WTC11 (cell line): ENCODE measurements around the gene AKR1C8.

Source experiments
- FOXJ3 ChIP-seq: sonication (generic); formaldehyde crosslinking; IDR thresholded peaks from 2 replicates; pipeline ENCODE4 v1.9.0; 2021; ENCODE audit warnings: missing genetic modification reagents, mild to moderate bottlenecking, borderline replicate concordance
- IRF2 ChIP-seq: sonication (generic); formaldehyde crosslinking; IDR thresholded peaks from 2 replicates; pipeline ENCODE4 v1.8.0; 2022; ENCODE audit warnings: low read depth, missing genetic modification reagents, borderline replicate concordance
- KAT7 ChIP-seq: sonication (generic); formaldehyde crosslinking; IDR thresholded peaks from 2 replicates; pipeline ENCODE4 v1.8.1; 2023; ENCODE audit warnings: missing genetic modification reagents, mild to moderate bottlenecking, borderline replicate concordance
- NR2C2 ChIP-seq: sonication (generic); formaldehyde crosslinking; IDR thresholded peaks from 2 replicates; pipeline ENCODE4 v1.8.0; 2022; ENCODE audit warnings: mild to moderate bottlenecking, missing genetic modification reagents
- SMAD4 ChIP-seq: sonication (generic); formaldehyde crosslinking; IDR thresholded peaks from 2 replicates; pipeline ENCODE4 v1.8.0; 2022; ENCODE audit warnings: mild to moderate bottlenecking, missing genetic modification reagents
- TCF7 ChIP-seq: sonication (generic); formaldehyde crosslinking; IDR thresholded peaks from 2 replicates; pipeline ENCODE4 v1.8.0; 2022; ENCODE audit warnings: mild to moderate bottlenecking, low read depth, missing genetic modification reagents, moderate library complexity
- TF ChIP-seq, protein P1 (sequence below): fragments of 200-600 bp; IDR thresholded peaks from 2 replicates; pipeline ENCODE4 v1.8.0; 2022; ENCODE audit warnings: antibody characterized with exemption

DNA sequence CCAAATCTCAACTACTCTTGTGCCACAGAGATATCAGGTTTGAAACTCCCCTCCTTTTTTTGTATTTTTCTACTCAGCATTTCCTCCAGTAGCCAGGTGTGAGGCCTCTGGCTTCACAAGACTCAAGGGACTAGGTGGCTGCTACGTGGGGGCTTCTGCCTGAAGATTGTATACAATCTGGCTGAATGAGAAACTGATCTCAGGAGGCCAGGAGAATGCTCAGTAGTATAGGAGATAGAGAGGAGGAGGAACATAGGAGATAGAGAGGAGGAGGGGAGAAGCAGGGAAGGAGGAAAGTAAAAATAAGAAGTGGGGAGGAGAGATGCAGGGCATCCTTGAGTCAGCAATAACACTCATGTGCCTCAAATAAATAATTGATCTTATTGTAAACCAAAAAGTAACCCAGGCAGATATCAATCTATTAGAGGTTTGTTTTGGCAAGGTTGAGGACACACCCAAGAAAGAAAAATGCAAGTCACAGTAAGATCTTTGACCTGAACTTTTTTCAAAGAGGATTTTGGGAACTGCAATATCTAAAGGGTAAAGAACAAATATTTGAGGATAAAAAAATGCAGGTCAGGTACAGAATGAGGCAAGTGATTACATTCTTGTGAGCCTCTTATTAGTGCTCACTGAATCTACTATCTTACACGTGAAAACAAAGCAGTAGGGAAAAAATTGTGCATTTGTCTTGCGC lies 36.8 kb downstream of the AKR1C8 start:
- TF ChIP-seq, protein P1, sequence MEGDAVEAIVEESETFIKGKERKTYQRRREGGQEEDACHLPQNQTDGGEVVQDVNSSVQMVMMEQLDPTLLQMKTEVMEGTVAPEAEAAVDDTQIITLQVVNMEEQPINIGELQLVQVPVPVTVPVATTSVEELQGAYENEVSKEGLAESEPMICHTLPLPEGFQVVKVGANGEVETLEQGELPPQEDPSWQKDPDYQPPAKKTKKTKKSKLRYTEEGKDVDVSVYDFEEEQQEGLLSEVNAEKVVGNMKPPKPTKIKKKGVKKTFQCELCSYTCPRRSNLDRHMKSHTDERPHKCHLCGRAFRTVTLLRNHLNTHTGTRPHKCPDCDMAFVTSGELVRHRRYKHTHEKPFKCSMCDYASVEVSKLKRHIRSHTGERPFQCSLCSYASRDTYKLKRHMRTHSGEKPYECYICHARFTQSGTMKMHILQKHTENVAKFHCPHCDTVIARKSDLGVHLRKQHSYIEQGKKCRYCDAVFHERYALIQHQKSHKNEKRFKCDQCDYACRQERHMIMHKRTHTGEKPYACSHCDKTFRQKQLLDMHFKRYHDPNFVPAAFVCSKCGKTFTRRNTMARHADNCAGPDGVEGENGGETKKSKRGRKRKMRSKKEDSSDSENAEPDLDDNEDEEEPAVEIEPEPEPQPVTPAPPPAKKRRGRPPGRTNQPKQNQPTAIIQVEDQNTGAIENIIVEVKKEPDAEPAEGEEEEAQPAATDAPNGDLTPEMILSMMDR, result no peak
- TF ChIP-seq SMAD4 (CRISPR knock-in tag) (no peak), TCF7 (no peak), FOXJ3 (no peak), IRF2 (CRISPR knock-in tag) (no peak), NR2C2 (CRISPR knock-in tag) (no peak), KAT7 (CRISPR knock-in tag) (no peak)
